Ishikawa (cell line): Measurements from ENCODE around the gene HOXB4.

Experiments
- CEBPB ChIP-seq: IDR thresholded peaks from 2 replicates; pipeline ENCODE4 v1.6.1; 2012
- CREB1 ChIP-seq: IDR thresholded peaks from 2 replicates; pipeline ENCODE4 v1.6.1; 2012; ENCODE audit warnings: low read depth
- EGR1 ChIP-seq: IDR thresholded peaks from 2 replicates; pipeline ENCODE4 v1.6.1; 2012
- EP300 ChIP-seq: IDR thresholded peaks from 2 replicates; pipeline ENCODE4 v1.6.1; 2012; ENCODE audit warnings: borderline replicate concordance
- FOXM1 ChIP-seq: IDR thresholded peaks from 2 replicates; pipeline ENCODE4 v1.6.1; 2012; ENCODE audit warnings: low read depth, borderline replicate concordance
- MAX ChIP-seq: IDR thresholded peaks from 2 replicates; pipeline ENCODE4 v1.6.1; 2012
- NFIC ChIP-seq: IDR thresholded peaks from 2 replicates; pipeline ENCODE4 v1.6.1; 2012
- RAD21 ChIP-seq: IDR thresholded peaks from 2 replicates; pipeline ENCODE4 v1.6.1; 2012; ENCODE audit warnings: low read depth
- REST ChIP-seq: IDR thresholded peaks from 2 replicates; pipeline ENCODE4 v1.6.1; 2012; ENCODE audit warnings: low read depth, mild to moderate bottlenecking
- TAF1 ChIP-seq: IDR thresholded peaks from 2 replicates; pipeline ENCODE4 v1.6.1; 2012; ENCODE audit warnings: low read depth, mild to moderate bottlenecking
- TCF12 ChIP-seq: IDR thresholded peaks from 2 replicates; pipeline ENCODE4 v1.6.1; 2012; ENCODE audit warnings: low read depth
- TEAD4 ChIP-seq: IDR thresholded peaks from 2 replicates; pipeline ENCODE4 v1.6.1; 2012
- USF1 ChIP-seq: IDR thresholded peaks from 2 replicates; pipeline ENCODE4 v1.6.1; 2012
- YY1 ChIP-seq: IDR thresholded peaks from 2 replicates; pipeline ENCODE4 v1.6.1; 2012; ENCODE audit warnings: low read depth
- ZBTB7A ChIP-seq: IDR thresholded peaks from 2 replicates; pipeline ENCODE4 v1.6.1; 2012; ENCODE audit warnings: low read depth

HOXB4 gene

GRCh38 chr17:48577946-48578615 lies at the start of gene HOXB4:
Gene HOXB4, minus strand, starts transcription at chr17:48578350. Its CDS starts 31 bp downstream, at chr17:48578319.
- TF ChIP-seq USF1: peak; percentile 89
- no peak for TF ChIP-seq TEAD4
- no peak for TF ChIP-seq YY1
- TF ChIP-seq EGR1: no peak
- TF ChIP-seq REST: no peak
- TF ChIP-seq NFIC: no peak

GRCh38 chr17:48627118-48627597 lies 49.0 kb upstream of the HOXB4 start:
- no peak for TF ChIP-seq TCF12
- no peak for TF ChIP-seq REST
- no peak for TF ChIP-seq NFIC
- no peak for TF ChIP-seq EGR1
- TF ChIP-seq TEAD4: no peak
- no peak for TF ChIP-seq CREB1
- no peak for TF ChIP-seq ZBTB7A
- no peak for TF ChIP-seq MAX
- TF ChIP-seq YY1: no peak
- TF ChIP-seq EP300: no peak
- TF ChIP-seq TAF1: no peak
- TF ChIP-seq RAD21: no peak
- TF ChIP-seq FOXM1: no peak
- no peak for TF ChIP-seq CEBPB
- TF ChIP-seq USF1: no peak

- no peak for TF ChIP-seq TEAD4
- peak; percentile 5; the same call in 1 of the 2 replicates for TF ChIP-seq CREB1
- 0 out of 2 replicates have a peak, but pooled peaks have one; percentile 33 for TF ChIP-seq CEBPB
- 0 out of 2 replicates have a peak, but pooled peaks have one; percentile 39 for TF ChIP-seq YY1
- peak; percentile 87 for TF ChIP-seq EGR1
These were observed 48.3 kb upstream of the HOXB4 start, which contains the start of gene HOXB9 for GRCh38 chr17:48626245-48627117. Gene HOXB9, minus strand, starts transcription at chr17:48626358. Its CDS starts 89 bp downstream, at chr17:48626269.

- no peak for TF ChIP-seq CREB1
- TF ChIP-seq MAX: peak; percentile 14; the same call in 1 of the 2 replicates
These were observed 47.5 kb upstream of the HOXB4 start for GRCh38 chr17:48625495-48626244.
